B cell (primary cell): ENCODE results near the gene PACSIN1. TPM values are rescaled to one million over a fixed set of nuclear protein-coding genes. Genes with fewer than 3 reads are reported as not detected.

Source experiments
- ATAC-seq: fragments of 200-7000 bp; cut with Tn5 transposase; one replicate; pipeline ENCODE4 v1.10.0; 2021; ENCODE audit warnings: low read depth, mild to moderate bottlenecking, moderate number of reproducible peaks, moderate library complexity
- CTCF ChIA-PET: fragments of 350-600 bp; sonication (Branson Sonifier 250); formaldehyde crosslinking; loops from one replicate; lab custom pipeline; 2021; ENCODE audit warnings: antibody characterized with exemption, inconsistent platforms; lab: Charles Lee
- POLR2A ChIA-PET: fragments of 350-600 bp; sonication (Branson Sonifier 250); formaldehyde crosslinking; loops from one replicate; lab custom pipeline; 2021; ENCODE audit warnings: antibody characterized with exemption; lab: Charles Lee
- DNase-seq: peaks from one replicate; pipeline ENCODE4 v3.0.0; 2013
- H2AFZ ChIP-seq: 2 replicates; pipeline ENCODE4 v1.6.1; 2012; ENCODE audit warnings: mild to moderate bottlenecking, low read depth, low read length; ENCODE audit not compliant: insufficient read depth, poor library complexity, severe bottlenecking
- H3K27ac ChIP-seq, 2 donors: 1 replicate in 1 of 2; 2 replicates in 1 of 2; pipeline ENCODE4 v1.5.1; 2012 to 2013; ENCODE audit warnings: low read length in 2 of 2, mild to moderate bottlenecking in 2 of 2, moderate library complexity in 1 of 2
- H3K27me3 ChIP-seq, 4 experiments: fragments of 200-600 bp in 1 of 4; sonication (generic) in 1 of 4; replicated peaks in 1 of 4; 1 replicate in 2 of 4; 2 replicates in 2 of 4; pipeline versions ENCODE4 v1.6.1 to v1.7.0; 2013 to 2016; ENCODE audit warnings: low read length in 3 of 4, mild to moderate bottlenecking in 2 of 4, mixed read lengths in 1 of 4, moderate library complexity in 1 of 4; ENCODE audit not compliant: insufficient read depth in 4 of 4, control insufficient read depth in 3 of 4; ENCODE audit errors: control extremely low read depth in 1 of 4
- H3K36me3 ChIP-seq, 2 experiments: replicated peaks in 1 of 2; 1 replicate in 1 of 2; 2 replicates in 1 of 2; pipeline versions ENCODE4 v1.6.1 to v1.7.1; 2013; ENCODE audit warnings: low read length in 1 of 2; ENCODE audit not compliant: insufficient read depth in 2 of 2, control insufficient read depth in 1 of 2; ENCODE audit errors: control extremely low read depth in 1 of 2, extremely low read depth in 1 of 2
- H3K4me1 ChIP-seq, 2 donors: fragments of 200-600 bp in 1 of 2; sonication (generic) in 1 of 2; 1 replicate in 1 of 2; 2 replicates in 1 of 2; pipeline versions ENCODE4 v1.5.1 to v1.6.1; 2013 to 2017; ENCODE audit warnings: low read length in 2 of 2; ENCODE audit not compliant: control insufficient read depth in 2 of 2, insufficient read depth in 2 of 2
- H3K4me2 ChIP-seq: replicated peaks from 2 replicates; pipeline ENCODE3; 2012; ENCODE audit warnings: mild to moderate bottlenecking, low read depth, low read length; ENCODE audit not compliant: poor library complexity, severe bottlenecking
- H3K4me3 ChIP-seq, 5 experiments: fragments of 200-600 bp in 1 of 5; sonication (generic) in 1 of 5; 1 replicate in 3 of 5; 2 replicates in 2 of 5; pipeline versions ENCODE4 v1.5.1 to v1.7.0; 2011 to 2016; ENCODE audit warnings: low read length in 4 of 5, mild to moderate bottlenecking in 4 of 5, low read depth in 2 of 5, control low read depth in 1 of 5, moderate library complexity in 1 of 5; ENCODE audit not compliant: insufficient read depth in 1 of 5; ENCODE audit errors: control extremely low read depth in 1 of 5, extremely low read depth in 1 of 5
- H3K79me2 ChIP-seq: fragments of 200-600 bp; sonication (generic); one replicate; pipeline ENCODE4 v1.6.0; 2016; ENCODE audit warnings: low read length; ENCODE audit not compliant: control insufficient read depth, insufficient read depth
- H3K9ac ChIP-seq: fragments of 200-600 bp; sonication (generic); 2 replicates; pipeline ENCODE4 v1.6.1; 2017; ENCODE audit warnings: mild to moderate bottlenecking, low read length, moderate library complexity
- H3K9me3 ChIP-seq, 3 donors: one replicate each; pipeline versions ENCODE4 v1.6.1 to v1.7.1; 2013; ENCODE audit warnings: low read length in 2 of 3; ENCODE audit not compliant: control insufficient read depth in 2 of 3, insufficient read depth in 1 of 3; ENCODE audit errors: control extremely low read depth in 1 of 3
- H4K20me1 ChIP-seq: 2 replicates; pipeline ENCODE4 v1.6.0; 2012; ENCODE audit warnings: mild to moderate bottlenecking, low read length; ENCODE audit not compliant: insufficient read depth, control insufficient read depth, poor library complexity, severe bottlenecking
- H3K27ac Mint-ChIP-seq: one replicate; pipeline ENCODE4 v1.8.0; 2021; ENCODE audit warnings: mixed read lengths
- H3K27me3 Mint-ChIP-seq: one replicate; pipeline ENCODE4 v1.8.0; 2021; ENCODE audit warnings: mixed read lengths
- H3K4me1 Mint-ChIP-seq: one replicate; pipeline ENCODE4 v1.8.0; 2021; ENCODE audit warnings: mixed read lengths
- H3K4me3 Mint-ChIP-seq: one replicate; pipeline ENCODE4 v1.8.0; 2021; ENCODE audit warnings: mixed read lengths
- H3K9me3 Mint-ChIP-seq: one replicate; pipeline ENCODE4 v1.8.0; 2022; ENCODE audit warnings: mixed read lengths; ENCODE audit not compliant: insufficient read depth
- CTCF ChIP-seq: fragments of 200-600 bp; IDR thresholded peaks from one replicate; pipeline ENCODE4 v1.8.0; 2022; ENCODE audit warnings: antibody characterized with exemption, mild to moderate bottlenecking
- EZH2 ChIP-seq: IDR thresholded peaks from 2 replicates; pipeline ENCODE4 v1.6.1; 2012; ENCODE audit warnings: borderline replicate concordance, low read depth, mild to moderate bottlenecking, moderate library complexity, low read length; ENCODE audit not compliant: insufficient read depth, poor library complexity, severe bottlenecking
- WGBS: methylation state at CpG from one replicate; pipeline ENCODE4 v1.1.5; 2013; ENCODE audit warnings: missing lambda C conversion rate; ENCODE audit not compliant: insufficient coverage; 5-methylcytosine and 5-hydroxymethylcytosine counted together
- intact Hi-C: fragments of 100-400 bp; cut with micrococcal nuclease; formaldehyde crosslinking; loops from one replicate; pipeline ENCODE4 v1.10.0; 2022
- polyA plus RNA-seq: library from polyadenylated mRNA; depleted of rRNA; stranded (reverse); fragments of >200 nt; gene quantifications from 2 replicates; pipeline ENCODE4 v1.2.3, GENCODE V29; 2012
- total RNA-seq, 2 donors: library from RNA; stranded (reverse); fragments of 120-200 nt in 1 of 2; gene quantifications; 1 replicate in 1 of 2; 2 replicates in 1 of 2; pipeline versions ENCODE4 v1.2.3 to v1.2.4, GENCODE V29; 2013 to 2022

The PACSIN1 gene
- total and polyA plus RNA-seq, 2 donors (not counting 1 experiment from before 2014, with no cell fraction given): 0.18 to 0.20 TPM

DNA sequence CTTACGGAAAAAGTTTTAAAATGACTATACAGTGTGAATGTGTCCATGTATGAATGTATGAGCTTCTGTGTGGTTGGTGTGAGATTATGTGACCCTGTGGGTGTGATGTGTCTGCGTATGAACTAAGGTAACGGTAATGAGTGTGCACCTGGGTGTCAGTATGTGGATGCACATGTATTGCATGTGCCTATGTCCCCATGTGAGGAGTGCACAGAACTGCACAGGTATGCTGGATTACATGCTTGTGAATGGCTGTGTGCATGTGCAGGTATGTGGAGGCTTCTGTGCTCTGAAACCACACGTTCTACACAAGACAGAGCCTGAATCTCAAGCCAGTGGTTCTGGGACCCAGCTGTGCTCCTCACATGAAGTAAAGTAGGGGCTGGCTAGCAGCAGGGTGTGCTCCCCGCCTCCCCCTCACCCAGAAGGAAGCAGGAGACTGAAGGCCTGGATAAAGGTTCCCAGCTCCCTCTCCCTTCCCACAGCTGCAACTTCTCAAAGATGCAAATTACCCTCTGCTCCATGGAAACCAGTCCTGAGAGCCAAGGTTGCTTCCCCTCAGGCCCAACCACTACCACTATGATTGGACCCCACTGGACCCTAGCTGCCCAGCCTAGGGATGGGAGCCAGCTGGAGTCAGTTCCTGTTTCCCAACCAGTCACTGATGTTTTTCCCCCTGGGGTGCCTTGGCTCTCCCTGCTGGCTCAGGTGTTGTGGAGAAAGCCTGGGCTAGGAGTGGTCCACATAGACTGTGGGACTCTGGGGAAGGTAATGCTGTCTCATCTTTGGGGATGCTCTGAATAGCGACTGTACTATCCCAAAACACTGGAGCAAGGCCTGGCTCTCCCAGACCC is 115.1 kb downstream of the PACSIN1 start:
- Histone ChIP-seq H3K9me3 (no peaks in the 10 kb centered on the region), H3K36me3 (no peaks in the 10 kb centered on the region), H3K4me3 (no peak overlapping the region), H3K4me1 (no peaks in the 10 kb centered on the region), H2AFZ (no peak overlapping the region), H3K4me2 (no peak overlapping the region), H3K9ac (no peak overlapping the region), H3K79me2 (no peaks in the 10 kb centered on the region), H3K27ac (no peak overlapping the region), H4K20me1 (peaks cover 22% of the 10 kb centered on the region), H3K27me3 (no peaks in the 10 kb centered on the region)
- H3K9me3 Mint-ChIP-seq: no peaks in the 10 kb centered on the region
- no peak for ATAC-seq
- 100% methylated on average over 6 of the region's 6 CpGs for WGBS
- no peaks in the 10 kb centered on the region for H3K27me3 Mint-ChIP-seq
- H3K4me3 Mint-ChIP-seq: no peak overlapping the region
- no peaks in the 10 kb centered on the region for H3K4me1 Mint-ChIP-seq
- no peak for TF ChIP-seq EZH2
- no peak for TF ChIP-seq CTCF
- CTCF ChIA-PET: interaction anchor here (0.5 to 1.1 kb wide), 2 partner anchors 28 to 161 kb away, joined by 3 to 4 read pairs; no protein-coding TSS in a partner anchor
- no peak overlapping the region for H3K27ac Mint-ChIP-seq
- intact Hi-C loops: no loop called here
- POLR2A ChIA-PET: no interaction called here
- no peak for DNase-seq

- peaks cover 0 to 3% of the 10 kb centered on the region in 2 experiments for H3K36me3 ChIP-seq
- intact Hi-C loops: no loop called here
- no peaks in the 10 kb centered on the region for H3K27me3 Mint-ChIP-seq
- H3K4me1 Mint-ChIP-seq: no peaks in the 10 kb centered on the region
- TF ChIP-seq EZH2 (no peak), CTCF (no peak)
- peaks cover 28% of the 10 kb centered on the region for H4K20me1 ChIP-seq
- POLR2A ChIA-PET: no interaction called here
- H3K4me3 Mint-ChIP-seq: no peak overlapping the region
- H3K4me3 ChIP-seq: no peak overlapping the region
- no peaks in the 10 kb centered on the region for H3K9me3 ChIP-seq
- CTCF ChIA-PET: no interaction called here
- no peaks in the 10 kb centered on the region for H3K9me3 Mint-ChIP-seq
- no peak overlapping the region for H2AFZ ChIP-seq
- ATAC-seq: no peak
- H3K27ac ChIP-seq: no peak overlapping the region
- 100% methylated on average over 3 of the region's 4 CpGs for WGBS
- no peak overlapping the region for H3K9ac ChIP-seq
- H3K4me2 ChIP-seq: no peak overlapping the region
- H3K27ac Mint-ChIP-seq: no peak overlapping the region
- no peak for DNase-seq
- no peaks in the 10 kb centered on the region for H3K79me2 ChIP-seq
- no peaks in the 10 kb centered on the region for H3K27me3 ChIP-seq
- H3K4me1 ChIP-seq: no peaks in the 10 kb centered on the region
Measured at GRCh38 chr6:34581561-34581920, 115.7 kb downstream of the PACSIN1 start.
